GM12891 (cell line): ENCODE data around the gene ALOX15.

Experiments used
- DNase-seq: peaks from one replicate; pipeline ENCODE4 v3.0.0; 2011; ENCODE audit warnings: low spot score; ENCODE audit not compliant: insufficient read length
- FAIRE-seq: peaks from 2 replicates; lab custom pipeline; 2011; peaks lifted over from hg19 to GRCh38; lab: Jason Lieb, UNC
- PAX5 ChIP-seq: IDR thresholded peaks from 2 replicates; pipeline ENCODE4 v1.6.1; 2011; ENCODE audit warnings: low read length, moderate library complexity, mild to moderate bottlenecking; ENCODE audit not compliant: insufficient read depth, severe bottlenecking
- POLR2A ChIP-seq: IDR thresholded peaks from 2 replicates; pipeline ENCODE4 v1.6.1; 2011; ENCODE audit warnings: low read depth, low read length, control low read depth
- POLR2AphosphoS5 ChIP-seq: IDR thresholded peaks from 2 replicates; pipeline ENCODE4 v1.6.1; 2011; ENCODE audit warnings: low read depth, low read length, control low read depth
- POU2F2 ChIP-seq: IDR thresholded peaks from 2 replicates; pipeline ENCODE4 v1.6.1; 2011; ENCODE audit warnings: low read depth, mild to moderate bottlenecking, control low read depth, low read length, moderate library complexity
- SPI1 ChIP-seq: IDR thresholded peaks from 2 replicates; pipeline ENCODE4 v1.6.1; 2011; ENCODE audit warnings: low read depth, low read length, control low read depth
- TAF1 ChIP-seq: IDR thresholded peaks from 2 replicates; pipeline ENCODE4 v1.6.1; 2011; ENCODE audit warnings: low read depth, low read length, control low read depth

ALOX15 gene

DNA sequence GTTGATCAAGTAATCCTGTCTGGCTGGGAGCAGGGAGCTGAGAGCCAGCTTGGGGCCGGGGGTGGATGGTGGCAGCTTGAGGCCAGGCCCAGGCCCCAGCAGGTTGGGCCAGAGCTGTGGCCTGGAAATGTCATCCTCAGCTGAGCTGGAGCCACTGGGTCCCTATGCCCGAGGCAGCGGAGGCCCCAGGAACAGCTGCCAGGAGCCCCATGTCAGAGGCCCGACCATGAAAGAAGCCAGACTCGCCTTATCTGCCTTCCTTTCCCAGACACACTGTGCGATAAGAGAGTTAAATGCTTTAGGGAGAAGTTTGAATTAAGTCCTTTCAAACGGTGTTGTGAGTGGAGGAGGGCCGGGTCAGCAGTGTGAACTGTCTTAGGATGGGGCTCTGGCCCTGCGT, 53.7 kb downstream of the ALOX15 start:
- TF ChIP-seq POLR2A (no peak), PAX5 (no peak), POU2F2 (no peak), POLR2AphosphoS5 (no peak)
- FAIRE-seq, result no peak
- no peak for DNase-seq

DNA sequence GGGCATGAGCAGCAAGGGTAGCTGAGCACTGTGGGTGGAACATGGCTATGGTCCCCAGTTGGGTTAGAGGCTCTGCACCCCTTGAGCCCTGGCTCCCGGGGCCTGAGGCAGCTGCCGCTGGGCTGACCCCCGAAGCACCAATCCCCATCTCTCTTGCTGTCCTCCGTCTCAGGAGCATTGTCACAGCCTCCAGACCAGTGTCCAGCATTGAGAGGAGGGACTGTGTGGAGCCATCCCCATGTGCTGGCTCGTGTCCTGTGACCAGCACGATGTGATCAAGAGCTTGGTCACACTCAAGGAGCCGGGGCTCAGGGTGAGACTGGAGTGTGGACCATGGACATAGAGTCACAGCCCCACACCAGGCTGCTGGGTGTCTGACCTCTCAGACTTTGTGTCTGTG, 54.3 kb downstream of the ALOX15 start:
- no peak for FAIRE-seq
- no peak for DNase-seq
- TF ChIP-seq SPI1 (no peak), POLR2A (no peak), POLR2AphosphoS5 (no peak), PAX5 (no peak), TAF1 (no peak), POU2F2 (no peak)

GRCh38 chr17:4586043-4586442, 55.4 kb downstream of the ALOX15 start:
- DNase-seq (no peak), FAIRE-seq (no peak)
- TF ChIP-seq POU2F2 (no peak), TAF1 (no peak), POLR2AphosphoS5 (no peak), SPI1 (no peak)

DNA sequence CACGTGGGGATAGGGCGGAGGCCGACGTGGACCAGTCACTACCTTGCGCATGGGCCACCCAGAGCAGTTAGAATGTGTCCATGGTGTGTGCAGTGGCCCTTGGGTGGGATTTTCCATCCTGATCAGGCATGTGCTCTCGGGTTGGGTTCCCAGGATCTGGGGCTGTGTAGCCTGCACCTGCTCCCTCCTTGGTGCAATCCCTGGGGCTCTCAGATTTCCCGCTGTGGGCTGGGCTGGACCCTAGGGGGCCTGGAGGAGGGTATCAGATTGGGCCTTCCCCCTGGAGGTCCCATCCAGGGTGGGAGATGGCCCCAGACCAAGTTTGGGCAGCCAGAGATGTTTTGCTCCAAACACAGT, 55.9 kb downstream of the ALOX15 start:
- TF ChIP-seq POLR2A (no peak), POU2F2 (no peak), POLR2AphosphoS5 (no peak)
- FAIRE-seq (no peak), DNase-seq (no peak)

DNA sequence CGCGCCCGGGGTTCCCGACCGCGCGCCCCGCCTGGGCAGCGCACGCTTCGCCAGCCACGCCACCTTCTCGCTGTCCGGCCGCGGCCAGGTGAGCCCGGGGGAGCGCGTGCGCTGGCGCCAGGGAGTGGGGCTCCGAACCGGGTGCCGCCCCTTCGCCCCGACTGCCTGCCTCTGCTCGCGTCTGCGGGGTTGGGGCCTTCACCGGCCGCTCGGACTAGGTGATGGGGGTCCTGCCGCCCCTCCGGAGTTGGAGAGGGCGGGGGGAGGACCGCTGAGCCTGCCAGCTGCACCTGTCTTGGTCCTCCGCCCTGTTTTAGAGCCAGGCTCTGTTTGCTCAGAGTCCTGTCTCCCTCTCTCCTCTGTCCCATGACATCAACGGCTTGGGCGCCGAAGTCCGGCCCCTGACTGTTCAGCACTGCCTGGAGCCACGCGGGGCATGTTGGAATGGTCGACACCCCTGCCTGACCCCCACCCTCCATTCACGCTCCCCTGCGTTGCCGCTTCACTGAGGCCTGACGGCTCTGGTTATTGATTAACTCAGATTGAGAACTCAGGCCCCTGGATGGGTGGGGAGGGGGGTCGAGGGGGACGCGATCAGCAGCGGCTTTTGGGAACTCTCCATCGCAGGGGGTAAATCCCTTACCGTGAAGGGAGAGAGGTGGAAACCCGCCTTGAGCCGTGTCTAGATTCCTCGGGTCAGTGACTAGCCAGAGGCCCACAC, 56.4 kb downstream of the ALOX15 start:
- TF ChIP-seq POLR2A (no peak), SPI1 (no peak), POU2F2 (no peak), TAF1 (no peak), PAX5 (no peak), POLR2AphosphoS5 (no peak)
- FAIRE-seq (no peak), DNase-seq (no peak)

GRCh38 chr17:4584101-4584916, 57.2 kb downstream of the ALOX15 start, which contains the start of gene SMTNL2:
TSS of gene SMTNL2 (plus strand) at chr17:4584529. CDS start at chr17:4584606, 77 bp downstream.
- TF ChIP-seq POLR2A (no peak), POLR2AphosphoS5 (no peak), POU2F2 (no peak), PAX5 (no peak), TAF1 (no peak), SPI1 (no peak)
- DNase-seq (no peak), FAIRE-seq (no peak)

DNA sequence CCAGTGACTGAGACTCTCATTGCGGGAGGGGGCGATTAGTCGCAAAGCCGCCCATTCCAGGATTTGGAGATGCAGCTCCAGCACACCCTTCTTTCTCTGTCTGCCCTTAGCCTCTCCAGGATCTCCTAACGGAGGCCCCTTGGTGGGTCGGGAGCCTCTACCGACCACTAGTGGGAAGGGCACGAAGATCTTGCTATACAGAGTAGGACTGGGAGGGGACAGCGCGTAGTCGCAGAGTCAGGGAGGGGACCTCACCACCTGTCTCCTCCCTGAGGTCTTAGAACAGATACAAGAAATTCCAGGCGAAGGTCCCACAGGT, 57.7 kb downstream of the ALOX15 start:
- TF ChIP-seq POU2F2 (no peak), TAF1 (no peak), POLR2A (no peak), SPI1 (no peak), PAX5 (no peak), POLR2AphosphoS5 (no peak)
- FAIRE-seq (no peak), DNase-seq (no peak)

- FAIRE-seq (no peak), DNase-seq (no peak)
- TF ChIP-seq TAF1, result no peak
- no peak for TF ChIP-seq POLR2AphosphoS5
- TF ChIP-seq SPI1, result no peak
- no peak for TF ChIP-seq POU2F2
- TF ChIP-seq POLR2A, result no peak
- no peak for TF ChIP-seq PAX5
Observed at GRCh38 chr17:4583206-4583605, 58.3 kb downstream of the ALOX15 start.

DNA sequence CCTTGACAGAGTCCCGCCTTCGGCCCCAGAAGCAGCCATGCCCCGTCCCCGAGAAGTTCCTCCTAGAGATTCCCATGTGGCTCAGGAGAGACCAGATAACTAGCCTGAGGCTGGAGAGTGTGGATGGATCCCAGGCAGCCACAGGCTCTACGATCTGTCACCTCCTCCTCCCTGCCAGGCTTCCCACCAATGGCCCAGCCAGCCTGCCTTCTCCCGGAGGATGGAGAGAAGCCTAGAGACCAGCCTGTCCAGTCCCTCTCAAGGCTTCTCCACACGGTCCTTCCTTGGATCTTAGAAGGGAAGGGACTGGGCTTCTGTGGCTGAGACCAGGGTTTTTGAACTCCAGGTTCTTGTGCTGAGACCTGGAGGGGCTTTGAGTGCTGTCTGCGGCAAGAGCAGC, 58.8 kb downstream of the ALOX15 start:
- FAIRE-seq, result no peak
- no peak for DNase-seq
- TF ChIP-seq TAF1 (no peak), POU2F2 (no peak), POLR2A (no peak), PAX5 (no peak), SPI1 (no peak), POLR2AphosphoS5 (no peak)
